HG02642 (cell line): ENCODE results near the gene RAB11FIP4.

Source experiments
- ATAC-seq: cut with Tn5 transposase; IDR thresholded peaks from one replicate; pipeline ENCODE4 v1.9.1; 2021; ENCODE audit warnings: mild to moderate bottlenecking; ENCODE audit not compliant: unreplicated experiment, poor library complexity

Gene RAB11FIP4

GRCh38 chr17:31494259-31495021, 103.0 kb downstream of the RAB11FIP4 start:
- peak; percentile 37 for ATAC-seq

GRCh38 chr17:31495022-31495885, 103.8 kb downstream of the RAB11FIP4 start:
- ATAC-seq: no peak

DNA sequence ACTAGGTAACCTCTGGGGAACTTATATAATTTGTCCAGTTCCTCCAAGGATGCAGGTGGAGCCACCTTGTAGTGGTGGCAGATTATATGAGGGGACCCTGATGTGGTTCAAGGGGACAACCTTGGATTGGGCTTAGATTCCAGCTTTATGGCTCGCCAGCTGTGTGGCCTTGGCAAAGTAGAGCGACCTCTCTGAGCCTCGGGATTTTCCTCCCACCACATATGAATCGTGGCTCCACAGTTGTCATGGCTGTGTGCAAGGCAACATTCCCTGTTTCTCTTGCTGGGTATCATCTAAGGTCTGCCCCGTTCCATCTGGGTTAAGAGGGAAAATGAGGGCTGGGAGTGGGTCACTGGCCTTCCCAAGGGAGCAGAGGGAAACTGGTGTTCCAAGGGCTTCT, 104.6 kb downstream of the RAB11FIP4 start:
- no peak for ATAC-seq

GRCh38 chr17:31496601-31497000, 105.1 kb downstream of the RAB11FIP4 start:
- ATAC-seq: no peak

- ATAC-seq: no peak
Measured at GRCh38 chr17:31497431-31497830, 106.0 kb downstream of the RAB11FIP4 start.

GRCh38 chr17:31497994-31498826, 106.7 kb downstream of the RAB11FIP4 start:
- ATAC-seq: no peak

DNA sequence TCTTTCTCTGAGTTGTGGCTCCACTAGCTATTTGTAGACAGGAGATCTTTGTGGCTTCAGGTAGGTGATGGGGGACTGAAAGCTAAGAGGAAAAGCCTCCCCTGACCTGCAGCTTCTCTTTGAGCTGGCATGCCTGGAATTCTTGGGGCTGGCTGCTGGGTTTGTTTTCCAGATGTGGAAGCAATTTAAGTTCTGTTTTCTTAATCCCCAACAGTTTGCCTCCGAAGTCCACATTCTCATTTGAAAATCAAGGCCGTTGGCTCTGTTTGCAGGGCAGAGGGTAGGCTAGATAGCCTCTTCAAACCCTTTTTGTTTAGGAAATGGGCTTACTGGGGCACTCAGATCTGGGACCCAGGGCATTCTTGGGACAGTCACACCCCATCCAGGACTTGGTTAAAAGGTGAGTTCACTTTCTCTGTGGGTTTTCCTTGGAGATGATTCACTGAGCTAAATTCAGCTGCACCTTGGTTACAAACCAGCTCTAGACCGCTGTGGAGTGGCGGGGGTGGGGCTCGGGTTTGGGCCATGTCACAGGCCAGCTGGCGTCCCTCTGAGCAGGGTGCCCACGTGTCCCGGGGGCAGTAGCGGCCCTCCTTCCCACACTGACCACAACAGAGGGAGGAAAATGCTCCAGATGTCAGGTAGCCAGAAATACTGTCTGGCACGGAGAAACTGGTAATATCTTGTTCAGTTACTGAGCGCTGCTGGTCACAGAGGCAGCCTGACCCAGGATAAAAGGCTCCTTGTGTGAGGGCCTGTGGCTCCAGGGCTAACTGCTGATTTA, 108.5 kb downstream of the RAB11FIP4 start:
- no peak for ATAC-seq

DNA sequence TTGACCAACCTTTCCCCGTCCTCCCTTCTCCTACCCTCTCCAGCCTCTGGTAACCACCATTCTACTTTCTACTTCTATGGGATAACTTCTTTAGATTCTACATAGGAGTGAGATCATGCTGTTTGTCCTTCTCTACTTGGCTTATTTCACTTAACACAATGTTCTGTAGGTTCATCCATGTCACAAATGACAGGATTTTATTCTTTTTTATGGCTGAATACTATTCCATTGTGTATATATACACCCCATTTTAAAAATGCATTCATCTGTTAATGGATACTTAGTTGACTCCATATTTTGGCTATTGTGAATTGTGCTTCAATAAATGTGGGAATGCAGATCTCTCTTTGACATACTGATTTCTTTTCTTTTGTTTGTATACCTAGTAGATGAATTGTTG, 115.0 kb downstream of the RAB11FIP4 start:
- no peak for ATAC-seq

DNA sequence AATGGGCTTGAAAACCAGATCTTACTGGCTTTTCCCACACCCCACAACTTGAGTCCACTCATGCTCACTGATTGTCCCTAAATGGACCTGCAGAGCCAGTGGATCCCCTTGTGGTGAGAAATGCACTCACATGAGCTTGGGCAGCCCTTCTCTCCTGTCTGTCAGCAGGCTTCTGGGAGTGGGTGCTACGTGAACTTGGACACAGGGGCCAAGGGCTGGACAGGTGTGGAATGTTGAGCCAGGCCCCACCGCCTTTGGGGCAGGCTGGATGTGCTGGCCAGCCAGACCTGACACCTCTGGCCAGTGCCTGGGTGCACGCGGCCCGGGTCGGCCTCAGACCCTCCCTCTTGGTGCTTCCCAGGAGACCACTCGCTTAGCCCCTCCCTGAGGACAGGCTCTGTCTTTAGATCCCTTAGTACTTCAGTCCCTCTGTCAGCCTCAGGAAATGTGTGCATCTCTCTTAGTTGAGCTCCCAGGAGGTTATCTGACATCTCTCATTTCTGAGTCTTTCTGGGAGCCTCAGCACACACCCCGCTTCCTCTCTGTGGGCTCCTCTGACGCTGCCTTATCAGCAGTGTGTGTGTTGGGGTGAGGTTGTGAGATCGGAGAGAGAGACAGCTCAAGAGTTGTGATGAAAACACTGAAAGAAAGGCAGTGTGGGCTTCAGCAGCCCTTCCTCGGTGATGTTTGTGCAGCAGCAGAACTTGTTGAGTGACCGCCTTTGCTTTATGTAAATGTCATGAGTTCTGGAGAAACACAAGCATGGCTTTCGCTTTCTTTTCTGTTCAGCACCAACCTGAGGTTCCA, 117.0 kb downstream of the RAB11FIP4 start:
- peak; percentile 78 for ATAC-seq

DNA sequence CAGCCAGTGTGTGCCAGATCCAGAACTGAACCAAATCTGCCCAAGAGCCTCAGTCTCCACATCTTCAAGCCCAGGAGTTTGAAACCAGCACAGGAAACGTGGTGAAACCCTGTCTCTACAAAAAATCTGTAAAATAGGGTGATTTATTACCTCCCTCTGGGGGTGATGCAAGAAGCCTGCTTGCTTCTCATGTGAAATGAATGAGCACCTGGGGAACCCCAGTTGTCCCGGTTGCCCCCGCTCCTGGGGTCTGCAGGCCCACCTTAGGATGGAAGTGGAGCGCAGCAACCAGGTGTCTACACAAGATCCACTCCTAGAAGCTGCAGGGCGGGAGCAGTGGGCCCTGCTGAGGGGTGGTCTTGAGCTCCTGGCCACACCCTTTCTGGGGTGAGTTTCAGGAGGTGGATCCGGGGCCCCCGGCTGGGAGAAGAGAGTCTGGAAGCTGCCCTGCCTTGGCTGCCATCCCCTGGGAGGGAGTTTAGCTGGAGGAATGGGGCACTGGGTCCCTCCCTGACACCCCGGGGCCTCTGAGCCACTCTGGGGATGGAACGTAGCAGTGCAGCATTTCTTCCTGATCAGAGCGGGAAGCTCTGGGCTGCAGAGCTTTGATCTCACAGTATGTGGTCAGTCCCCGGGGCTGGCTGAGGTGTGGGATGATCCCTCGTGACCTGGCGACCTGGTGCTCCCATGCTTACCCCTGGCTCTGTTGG, 117.8 kb downstream of the RAB11FIP4 start:
- peak; percentile 20 for ATAC-seq

- ATAC-seq: no peak
Measured at GRCh38 chr17:31509805-31510177, 118.3 kb downstream of the RAB11FIP4 start.

DNA sequence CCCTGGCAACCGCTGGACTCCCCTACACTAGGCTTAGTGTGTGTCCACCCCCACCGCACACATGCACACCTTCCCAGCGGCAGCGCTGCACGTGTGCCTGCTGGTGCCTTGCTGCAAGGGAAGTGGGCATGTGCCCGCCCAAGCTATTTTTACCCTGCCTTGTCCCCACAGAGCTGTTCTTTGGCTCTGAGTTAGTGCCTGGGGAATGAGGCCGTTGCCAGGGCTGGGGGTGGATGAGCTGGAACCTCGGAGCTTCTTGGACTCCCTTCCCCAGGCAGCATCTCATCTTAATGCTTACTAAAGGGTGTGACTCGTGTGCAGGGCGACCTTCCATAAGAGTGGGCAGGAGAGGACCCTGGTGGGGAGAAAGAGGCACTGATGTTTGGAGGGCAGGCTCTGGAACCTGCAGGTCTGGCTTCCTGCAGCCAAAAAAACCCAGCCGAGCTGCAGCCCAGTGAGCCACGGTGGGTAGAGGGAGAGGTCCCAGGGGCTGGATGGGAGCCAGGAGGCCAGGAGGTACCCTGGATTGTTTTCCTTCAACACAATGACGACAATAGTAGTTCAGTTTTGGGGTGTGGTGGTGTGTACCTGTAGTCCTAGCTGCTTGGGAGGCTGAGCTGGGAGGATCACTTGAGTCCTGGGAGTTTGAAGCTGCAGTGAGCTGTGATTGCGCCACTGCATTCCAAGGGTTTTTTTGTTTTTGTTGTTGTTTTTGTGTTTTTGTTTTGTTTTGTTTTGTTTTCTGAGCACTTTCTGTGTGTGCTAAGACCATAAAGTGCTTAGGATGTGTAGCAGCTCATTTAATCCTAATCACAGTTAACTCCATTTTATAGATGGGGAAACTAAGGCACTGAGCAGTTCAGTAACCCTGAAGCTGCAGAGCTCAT, 119.1 kb downstream of the RAB11FIP4 start:
- no peak for ATAC-seq

GRCh38 chr17:31511195-31511578, 119.7 kb downstream of the RAB11FIP4 start:
- no peak for ATAC-seq

- no peak for ATAC-seq
Measured at GRCh38 chr17:31511580-31511979, 120.1 kb downstream of the RAB11FIP4 start.

DNA sequence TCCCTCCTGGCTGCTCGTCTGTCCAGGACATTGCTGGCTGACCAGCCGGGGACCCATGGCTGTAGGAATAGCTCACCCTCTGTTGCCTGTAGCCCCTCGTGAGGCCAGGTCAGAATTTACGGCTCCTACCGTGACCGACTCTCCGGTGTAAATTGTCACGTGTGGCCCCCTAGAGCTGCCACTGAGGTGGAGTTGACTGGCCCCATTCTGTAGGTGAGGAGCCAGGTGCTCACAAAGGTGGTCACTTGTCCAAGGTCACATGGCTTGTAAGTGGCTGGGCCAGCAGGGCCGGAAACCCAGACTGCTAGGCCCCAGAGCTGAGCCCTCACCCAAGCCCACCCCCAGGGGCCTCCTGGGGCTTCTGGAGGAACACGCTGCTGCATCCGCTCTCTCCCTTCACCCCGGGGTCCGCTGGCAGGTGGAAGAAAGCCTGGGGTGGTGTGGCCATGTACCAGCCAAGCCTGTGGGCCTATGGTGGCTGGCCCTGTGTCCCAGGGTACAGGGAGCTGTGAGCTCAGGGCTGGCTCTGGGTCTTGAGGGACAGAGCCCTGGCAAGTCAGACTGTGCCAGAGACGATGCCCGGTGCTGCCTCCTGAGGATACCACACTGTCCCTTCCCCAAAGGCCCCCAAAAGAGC, 120.7 kb downstream of the RAB11FIP4 start:
- no peak for ATAC-seq

DNA sequence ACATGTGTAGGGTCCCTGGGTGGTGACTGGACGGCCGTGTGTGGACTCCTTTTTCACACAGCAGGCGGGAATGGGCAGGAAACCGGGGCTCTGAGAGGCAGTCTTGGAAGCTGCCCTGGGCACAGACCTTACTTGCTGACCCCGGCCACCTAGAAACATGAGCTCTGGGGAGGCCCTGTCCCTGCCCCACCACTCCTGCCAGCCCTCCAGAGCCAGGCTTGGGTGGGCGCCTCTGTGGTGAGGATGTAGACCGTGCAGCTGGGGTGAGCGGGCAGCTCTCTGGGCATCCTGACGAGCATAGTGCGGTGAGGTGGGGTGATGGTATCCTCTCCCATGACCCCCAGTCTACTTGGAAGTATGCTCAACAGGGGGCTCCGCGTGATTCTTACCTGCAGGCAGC, 121.3 kb downstream of the RAB11FIP4 start:
- ATAC-seq: no peak
